GM21576 (cell line): ENCODE data around the gene UBE2Q1.
A peak's percentile ranks its signal among the peaks of the same experiment; 100 is the strongest.

Experiments
- ATAC-seq: cut with Tn5 transposase; IDR thresholded peaks from one replicate; pipeline ENCODE4 v1.9.1; 2021; ENCODE audit warnings: mild to moderate bottlenecking, moderate library complexity; ENCODE audit not compliant: unreplicated experiment

Gene UBE2Q1

DNA sequence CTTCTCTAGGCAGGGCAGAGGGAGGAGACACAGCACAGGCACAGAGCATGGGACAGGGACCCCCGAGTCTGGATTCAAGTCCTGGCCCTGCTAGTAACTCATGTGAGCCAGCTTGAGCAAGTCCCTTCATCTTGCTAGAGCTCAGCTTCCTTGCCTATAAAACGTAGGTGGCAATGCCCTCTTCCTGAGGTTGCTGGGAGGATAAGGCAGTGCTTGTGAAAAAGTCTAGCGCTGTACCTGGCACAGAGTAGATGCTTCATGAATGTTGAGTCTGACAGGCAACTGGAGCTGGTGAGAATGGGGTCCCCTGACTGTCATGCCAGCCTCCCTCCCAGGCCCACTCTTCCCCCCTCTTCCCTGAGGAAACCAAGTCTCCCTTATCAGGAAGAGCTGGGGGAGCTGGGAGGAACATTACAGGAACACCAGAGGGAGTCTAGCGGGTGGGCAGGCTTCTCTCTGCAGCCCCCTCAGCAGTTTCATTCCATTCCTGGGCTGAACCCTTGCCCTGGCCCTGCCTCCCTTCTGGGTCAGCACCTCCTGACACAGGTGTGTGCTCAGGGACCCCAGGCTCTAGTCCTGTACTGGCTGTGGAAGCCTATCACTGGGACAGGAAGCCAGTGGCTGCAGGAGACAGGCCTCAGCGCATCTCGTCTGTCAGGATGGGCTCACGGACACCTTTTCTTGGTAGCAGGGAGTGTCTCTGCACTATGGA, 19.0 kb upstream of the UBE2Q1 start:
- no peak for ATAC-seq

GRCh38 chr1:154575951-154576566, 17.6 kb upstream of the UBE2Q1 start:
- no peak for ATAC-seq

DNA sequence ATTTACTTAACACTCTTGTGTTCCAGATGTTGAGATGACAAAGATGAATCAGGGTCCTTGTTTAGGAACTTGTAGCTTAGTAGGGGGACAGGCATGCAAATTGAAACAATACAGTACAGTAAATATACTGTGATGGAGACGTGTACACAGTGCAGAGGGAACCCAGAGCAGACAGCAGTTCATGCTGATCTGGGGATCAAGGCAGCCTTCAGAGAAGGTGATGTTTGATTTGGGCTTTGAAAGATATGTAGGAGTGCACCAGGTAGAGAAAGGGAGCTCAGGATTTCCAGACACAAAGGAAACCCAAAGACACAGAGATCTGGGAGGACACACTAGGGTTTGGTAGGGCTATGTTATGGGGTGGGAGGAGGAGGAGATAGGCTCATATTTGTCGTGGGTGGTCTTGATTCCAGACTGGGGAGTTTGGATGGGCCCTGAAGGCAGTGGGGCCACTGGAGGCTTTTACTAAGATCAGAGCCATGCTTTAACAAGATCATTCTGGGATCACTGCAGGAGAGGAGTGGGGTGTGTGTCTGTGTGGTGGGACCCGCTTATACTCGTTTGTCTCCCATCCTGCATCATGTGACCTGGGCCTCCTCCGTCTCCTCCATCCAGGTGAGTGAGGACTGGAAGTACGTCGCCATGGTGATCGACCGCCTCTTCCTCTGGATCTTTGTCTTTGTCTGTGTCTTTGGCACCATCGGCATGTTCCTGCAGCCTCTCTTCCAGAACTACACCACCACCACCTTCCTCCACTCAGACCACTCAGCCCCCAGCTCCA, 16.9 kb upstream of the UBE2Q1 start:
- ATAC-seq, result no peak

DNA sequence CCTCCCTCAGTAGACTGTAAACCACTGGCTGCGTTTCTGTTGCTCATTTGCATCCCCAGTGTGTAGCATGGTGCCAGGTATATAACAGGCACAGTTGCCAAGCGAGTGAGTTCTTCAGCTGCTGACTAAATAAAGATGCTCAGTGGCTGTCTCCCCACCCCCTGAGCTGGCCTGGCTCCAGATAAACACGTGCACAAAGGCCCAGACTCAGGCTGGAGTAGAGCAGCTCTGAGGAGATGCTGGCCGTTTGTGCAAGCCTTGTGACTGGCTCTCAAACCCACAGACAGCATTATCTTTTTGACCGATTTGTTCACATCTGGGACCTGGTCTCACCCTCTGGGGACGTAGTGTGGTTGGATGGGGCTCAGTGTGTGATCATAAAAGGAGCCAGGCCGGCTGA, 16.3 kb upstream of the UBE2Q1 start:
- no peak for ATAC-seq

GRCh38 chr1:154573168-154573510, 14.7 kb upstream of the UBE2Q1 start:
- ATAC-seq, result no peak

DNA sequence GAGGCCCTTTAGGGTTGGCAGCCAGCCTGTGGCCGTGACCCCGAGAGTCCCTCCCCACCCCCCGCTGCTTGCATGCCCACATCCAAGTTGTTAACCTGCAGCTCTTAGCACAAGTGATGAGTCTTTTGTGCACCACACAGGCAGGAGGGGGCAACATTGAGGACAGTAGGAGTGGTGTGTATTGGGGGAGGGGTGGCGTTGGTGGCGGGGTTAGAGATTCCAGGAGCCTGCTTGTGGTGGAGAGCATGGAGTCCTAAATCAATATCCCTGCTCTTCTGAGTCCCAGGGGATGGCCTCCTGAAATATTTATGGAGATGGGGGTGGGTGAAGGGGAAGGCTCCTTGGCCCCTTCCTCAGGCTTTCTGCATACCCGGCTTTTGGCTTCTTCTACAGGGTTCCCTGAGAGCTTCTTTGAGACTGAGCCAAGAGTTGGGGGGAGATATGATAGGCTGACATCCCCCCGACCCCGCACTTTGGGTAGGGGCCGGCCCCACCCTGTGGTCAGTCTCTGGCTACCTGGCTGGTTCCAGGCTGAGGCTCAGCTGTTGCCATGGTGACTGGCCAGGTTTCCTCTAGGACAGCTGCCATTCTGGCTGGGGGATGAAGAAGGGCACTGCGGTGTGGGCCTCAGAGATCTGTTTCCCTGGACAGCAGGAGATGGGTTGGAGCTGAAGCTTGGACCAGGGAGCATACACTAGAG, 14.2 kb upstream of the UBE2Q1 start:
- ATAC-seq, result no peak

GRCh38 chr1:154571964-154572288, 13.5 kb upstream of the UBE2Q1 start:
- ATAC-seq, result no peak

DNA sequence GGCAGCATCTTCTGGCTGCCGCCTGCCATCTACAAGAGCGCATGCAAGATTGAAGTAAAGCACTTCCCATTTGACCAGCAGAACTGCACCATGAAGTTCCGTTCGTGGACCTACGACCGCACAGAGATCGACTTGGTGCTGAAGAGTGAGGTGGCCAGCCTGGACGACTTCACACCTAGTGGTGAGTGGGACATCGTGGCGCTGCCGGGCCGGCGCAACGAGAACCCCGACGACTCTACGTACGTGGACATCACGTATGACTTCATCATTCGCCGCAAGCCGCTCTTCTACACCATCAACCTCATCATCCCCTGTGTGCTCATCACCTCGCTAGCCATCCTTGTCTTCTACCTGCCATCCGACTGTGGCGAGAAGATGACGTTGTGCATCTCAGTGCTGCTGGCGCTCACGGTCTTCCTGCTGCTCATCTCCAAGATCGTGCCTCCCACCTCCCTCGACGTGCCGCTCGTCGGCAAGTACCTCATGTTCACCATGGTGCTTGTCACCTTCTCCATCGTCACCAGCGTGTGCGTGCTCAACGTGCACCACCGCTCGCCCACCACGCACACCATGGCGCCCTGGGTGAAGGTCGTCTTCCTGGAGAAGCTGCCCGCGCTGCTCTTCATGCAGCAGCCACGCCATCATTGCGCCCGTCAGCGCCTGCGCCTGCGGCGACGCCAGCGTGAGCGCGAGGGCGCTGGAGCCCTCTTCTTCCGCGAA, 12.9 kb upstream of the UBE2Q1 start:
- ATAC-seq, result no peak

GRCh38 chr1:154568157-154568815, 9.8 kb upstream of the UBE2Q1 start:
- no peak for ATAC-seq

- ATAC-seq, result no peak
Observed at GRCh38 chr1:154567386-154568156, 9.1 kb upstream of the UBE2Q1 start, which contains the start of gene CHRNB2. Gene CHRNB2, plus strand, starts transcription at chr1:154567778. Its CDS starts 267 bp downstream, at chr1:154568045.

GRCh38 chr1:154565876-154566275, 7.4 kb upstream of the UBE2Q1 start:
- ATAC-seq, result no peak

DNA sequence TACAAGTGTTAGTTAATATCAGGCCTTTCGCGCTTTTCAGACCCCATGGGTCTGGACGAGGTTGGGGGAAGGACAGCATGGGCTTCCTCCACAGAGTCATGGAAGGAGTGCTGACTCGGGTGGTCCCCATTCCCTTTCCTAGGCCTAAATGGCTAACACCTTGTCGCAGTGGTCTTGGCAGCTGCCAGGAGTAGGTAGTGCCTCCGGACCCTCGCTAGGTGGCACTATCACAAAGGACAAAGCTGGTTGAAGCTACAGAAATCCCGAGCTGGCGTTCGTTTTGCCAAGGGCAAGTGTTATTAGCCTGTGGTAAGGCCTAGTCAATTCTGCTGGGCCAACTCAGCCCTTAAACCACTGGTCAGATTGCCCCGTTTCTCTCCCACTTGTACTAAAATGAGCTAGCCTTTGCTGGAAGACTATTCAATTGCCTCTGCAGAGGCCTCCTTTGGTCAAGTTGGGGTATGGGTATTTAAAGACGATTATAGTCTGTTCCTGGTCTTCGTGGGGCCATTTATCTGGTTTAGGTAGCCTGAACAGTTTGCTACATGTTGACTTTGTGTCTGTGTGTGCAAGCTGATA, 1.1 kb upstream of the UBE2Q1 start:
- peak; percentile 36 for ATAC-seq

GRCh38 chr1:154558720-154559465, 431 bp upstream of the UBE2Q1 start:
- peak; percentile 84 for ATAC-seq

GRCh38 chr1:154557248-154557938, 1.1 kb downstream of the UBE2Q1 start:
- ATAC-seq, result no peak

GRCh38 chr1:154556422-154556821, 2.0 kb downstream of the UBE2Q1 start:
- no peak for ATAC-seq

- no peak for ATAC-seq
Observed at GRCh38 chr1:154553056-154554030, 5.1 kb downstream of the UBE2Q1 start.

GRCh38 chr1:154552036-154552435, 6.4 kb downstream of the UBE2Q1 start:
- no peak for ATAC-seq
